ENCODE measurements around the gene FOXB2. TPM values are rescaled to one million over a fixed set of nuclear protein-coding genes. Genes with fewer than 3 reads are reported as not detected.

The FOXB2 gene
- polyA plus RNA-seq, 1 donor from 2014 or later: not detected

DNA sequence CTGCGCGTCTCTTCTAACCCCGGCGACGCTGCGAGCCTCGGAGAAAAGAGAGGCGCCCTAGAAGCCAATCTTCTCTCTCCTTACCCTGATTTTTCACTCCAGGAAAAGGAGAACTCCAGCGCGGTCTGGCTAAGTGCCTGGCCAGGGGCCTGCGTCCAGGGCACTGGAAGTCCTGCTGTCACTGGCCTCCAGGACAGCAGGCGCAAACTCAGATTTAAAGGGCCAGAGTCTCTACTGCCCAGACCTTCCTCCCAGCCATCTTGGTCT is 553 bp upstream of the FOXB2 start:
- Histone ChIP-seq H3K9me3 (ENCODE audit: low read length) (no peaks in the 10 kb centered on the region), H3K4me2 (ENCODE audit: low read length) (peak overlapping the region; percentile 55), H3K27ac (ENCODE audit: low read length) (no peak overlapping the region), H3K79me2 (replicated peaks; ENCODE audit: insufficient read depth, low read length) (no peaks in the 10 kb centered on the region), H4K20me1 (ENCODE audit: insufficient read depth) (no peaks in the 10 kb centered on the region), H3K9ac (ENCODE audit: low read length) (no peak overlapping the region), H3K27me3 (ENCODE audit: insufficient read depth, low read depth, low read length) (peaks cover 100% of the 10 kb centered on the region), H3F3A (ENCODE audit: insufficient read depth, low read length, poor library complexity, severe bottlenecking) (no peaks in the 10 kb centered on the region), H3K36me3 (ENCODE audit: insufficient read depth, low read length) (no peaks in the 10 kb centered on the region), H2AFZ (ENCODE audit: low read depth, low read length) (no peak overlapping the region), H3K9me2 (ENCODE audit: insufficient read depth, low read length) (no peaks in the 10 kb centered on the region), H3K4me3 (ENCODE audit: low read length) (peak overlapping the region; percentile 67)
- TF ChIP-seq, protein P1, sequence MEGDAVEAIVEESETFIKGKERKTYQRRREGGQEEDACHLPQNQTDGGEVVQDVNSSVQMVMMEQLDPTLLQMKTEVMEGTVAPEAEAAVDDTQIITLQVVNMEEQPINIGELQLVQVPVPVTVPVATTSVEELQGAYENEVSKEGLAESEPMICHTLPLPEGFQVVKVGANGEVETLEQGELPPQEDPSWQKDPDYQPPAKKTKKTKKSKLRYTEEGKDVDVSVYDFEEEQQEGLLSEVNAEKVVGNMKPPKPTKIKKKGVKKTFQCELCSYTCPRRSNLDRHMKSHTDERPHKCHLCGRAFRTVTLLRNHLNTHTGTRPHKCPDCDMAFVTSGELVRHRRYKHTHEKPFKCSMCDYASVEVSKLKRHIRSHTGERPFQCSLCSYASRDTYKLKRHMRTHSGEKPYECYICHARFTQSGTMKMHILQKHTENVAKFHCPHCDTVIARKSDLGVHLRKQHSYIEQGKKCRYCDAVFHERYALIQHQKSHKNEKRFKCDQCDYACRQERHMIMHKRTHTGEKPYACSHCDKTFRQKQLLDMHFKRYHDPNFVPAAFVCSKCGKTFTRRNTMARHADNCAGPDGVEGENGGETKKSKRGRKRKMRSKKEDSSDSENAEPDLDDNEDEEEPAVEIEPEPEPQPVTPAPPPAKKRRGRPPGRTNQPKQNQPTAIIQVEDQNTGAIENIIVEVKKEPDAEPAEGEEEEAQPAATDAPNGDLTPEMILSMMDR (IDR thresholded peaks at IDR 0.05; ENCODE audit: poor library complexity, severe bottlenecking): no peak
- TF ChIP-seq POLR2AphosphoS5 (IDR thresholded peaks at IDR 0.05) (no peak), RAD21 (conservative IDR thresholded peaks at IDR 0.05) (no peak), REST (IDR thresholded peaks at IDR 0.05; ENCODE audit: borderline replicate concordance) (no peak), TAF1 (IDR thresholded peaks at IDR 0.05; ENCODE audit: low read depth) (no peak), EZH2 (IDR thresholded peaks at IDR 0.05; ENCODE audit: borderline replicate concordance, insufficient read depth, low read length, poor library complexity, severe bottlenecking) (no peak), MXI1 (conservative IDR thresholded peaks at IDR 0.05; ENCODE audit: poor library complexity, severe bottlenecking) (no peak), EP300 (conservative IDR thresholded peaks at IDR 0.05; ENCODE audit: poor library complexity, severe bottlenecking) (no peak), SMC3 (conservative IDR thresholded peaks at IDR 0.05; ENCODE audit: poor library complexity) (no peak)

DNA sequence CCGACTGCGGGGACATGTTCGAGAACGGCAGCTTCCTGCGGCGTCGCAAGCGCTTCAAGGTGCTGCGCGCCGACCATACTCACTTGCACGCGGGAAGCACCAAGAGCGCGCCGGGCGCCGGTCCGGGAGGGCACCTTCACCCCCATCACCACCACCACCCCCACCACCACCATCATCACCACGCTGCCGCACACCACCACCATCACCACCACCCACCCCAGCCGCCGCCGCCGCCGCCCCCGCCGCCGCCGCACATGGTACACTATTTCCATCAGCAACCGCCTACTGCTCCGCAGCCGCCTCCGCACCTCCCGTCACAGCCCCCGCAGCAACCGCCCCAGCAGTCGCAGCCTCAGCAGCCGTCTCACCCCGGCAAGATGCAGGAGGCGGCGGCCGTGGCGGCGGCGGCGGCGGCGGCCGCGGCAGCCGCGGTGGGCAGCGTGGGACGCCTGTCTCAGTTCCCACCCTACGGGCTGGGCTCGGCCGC is 514 bp downstream of the FOXB2 start:
- Histone ChIP-seq H3K9me2 (ENCODE audit: insufficient read depth, low read length) (no peaks in the 10 kb centered on the region), H3K9ac (ENCODE audit: low read length) (no peak overlapping the region), H3K27ac (ENCODE audit: low read length) (no peak overlapping the region), H3K79me2 (replicated peaks; ENCODE audit: insufficient read depth, low read length) (no peaks in the 10 kb centered on the region), H3K36me3 (ENCODE audit: insufficient read depth, low read length) (no peaks in the 10 kb centered on the region), H2AFZ (ENCODE audit: low read depth, low read length) (no peak overlapping the region), H3K4me3 (ENCODE audit: low read length) (peak overlapping the region; percentile 40), H3F3A (ENCODE audit: insufficient read depth, low read length, poor library complexity, severe bottlenecking) (no peaks in the 10 kb centered on the region), H3K4me2 (ENCODE audit: low read length) (no peak overlapping the region), H3K27me3 (ENCODE audit: insufficient read depth, low read depth, low read length) (peaks cover 100% of the 10 kb centered on the region), H4K20me1 (ENCODE audit: insufficient read depth) (no peaks in the 10 kb centered on the region), H3K9me3 (ENCODE audit: low read length) (no peaks in the 10 kb centered on the region)
- TF ChIP-seq POLR2AphosphoS5 (IDR thresholded peaks at IDR 0.05): peak; percentile 40
- TF ChIP-seq EZH2 (IDR thresholded peaks at IDR 0.05; ENCODE audit: borderline replicate concordance, insufficient read depth, low read length, poor library complexity, severe bottlenecking): no peak
